T-helper 9 cell (primary cell): ENCODE results near the gene MICAL3.

Source experiments
- DNase-seq: peaks from one replicate; pipeline ENCODE4 v3.0.0-alpha.2; 2020

Gene MICAL3

GRCh38 chr22:17927062-17927461, 97.3 kb downstream of the MICAL3 start:
- DNase-seq: no peak

- no peak for DNase-seq
These were observed 97.8 kb downstream of the MICAL3 start for GRCh38 chr22:17926516-17926915.

DNA sequence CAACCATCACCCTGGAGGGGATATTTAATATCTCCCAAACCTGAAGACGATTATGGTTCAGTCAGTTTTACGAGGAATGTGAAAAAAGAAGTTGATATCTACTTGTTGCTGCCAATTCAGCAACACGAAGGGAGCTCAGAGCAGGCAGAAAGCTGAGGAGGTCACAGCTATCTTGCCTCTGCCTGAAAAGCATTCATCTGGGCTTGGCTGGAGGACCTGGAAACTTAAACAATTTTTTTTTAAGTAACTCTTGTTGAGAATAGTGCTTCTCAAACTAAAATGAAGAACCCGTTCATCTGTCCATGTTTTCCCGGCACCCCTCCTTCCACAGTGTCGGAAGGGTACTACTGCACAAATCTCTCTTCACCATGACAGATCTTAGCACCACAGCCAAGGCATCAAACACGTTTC, 98.9 kb downstream of the MICAL3 start:
- DNase-seq: no peak

GRCh38 chr22:17924735-17925364, 99.5 kb downstream of the MICAL3 start:
- no peak for DNase-seq

DNA sequence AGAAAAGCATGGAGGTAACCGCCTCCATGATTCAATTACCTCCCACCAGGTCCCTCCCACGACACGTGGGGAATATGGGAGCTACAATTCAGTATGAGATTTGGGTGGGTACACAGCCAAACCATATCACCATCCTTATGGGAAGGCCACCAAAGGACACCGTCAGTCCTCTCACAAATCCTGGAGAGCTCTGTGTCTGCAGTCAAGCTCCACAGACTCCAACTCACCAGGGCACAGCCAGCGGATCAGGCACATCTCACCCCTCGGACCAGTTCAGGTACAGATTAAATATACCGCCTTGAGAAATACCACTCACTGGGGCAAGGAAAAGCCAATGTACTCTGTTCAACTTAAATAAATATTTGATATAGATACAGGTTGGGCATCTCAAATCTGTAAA, 100.3 kb downstream of the MICAL3 start:
- DNase-seq: no peak

- no peak for DNase-seq
These were observed 101.1 kb downstream of the MICAL3 start for GRCh38 chr22:17922925-17923903.

DNA sequence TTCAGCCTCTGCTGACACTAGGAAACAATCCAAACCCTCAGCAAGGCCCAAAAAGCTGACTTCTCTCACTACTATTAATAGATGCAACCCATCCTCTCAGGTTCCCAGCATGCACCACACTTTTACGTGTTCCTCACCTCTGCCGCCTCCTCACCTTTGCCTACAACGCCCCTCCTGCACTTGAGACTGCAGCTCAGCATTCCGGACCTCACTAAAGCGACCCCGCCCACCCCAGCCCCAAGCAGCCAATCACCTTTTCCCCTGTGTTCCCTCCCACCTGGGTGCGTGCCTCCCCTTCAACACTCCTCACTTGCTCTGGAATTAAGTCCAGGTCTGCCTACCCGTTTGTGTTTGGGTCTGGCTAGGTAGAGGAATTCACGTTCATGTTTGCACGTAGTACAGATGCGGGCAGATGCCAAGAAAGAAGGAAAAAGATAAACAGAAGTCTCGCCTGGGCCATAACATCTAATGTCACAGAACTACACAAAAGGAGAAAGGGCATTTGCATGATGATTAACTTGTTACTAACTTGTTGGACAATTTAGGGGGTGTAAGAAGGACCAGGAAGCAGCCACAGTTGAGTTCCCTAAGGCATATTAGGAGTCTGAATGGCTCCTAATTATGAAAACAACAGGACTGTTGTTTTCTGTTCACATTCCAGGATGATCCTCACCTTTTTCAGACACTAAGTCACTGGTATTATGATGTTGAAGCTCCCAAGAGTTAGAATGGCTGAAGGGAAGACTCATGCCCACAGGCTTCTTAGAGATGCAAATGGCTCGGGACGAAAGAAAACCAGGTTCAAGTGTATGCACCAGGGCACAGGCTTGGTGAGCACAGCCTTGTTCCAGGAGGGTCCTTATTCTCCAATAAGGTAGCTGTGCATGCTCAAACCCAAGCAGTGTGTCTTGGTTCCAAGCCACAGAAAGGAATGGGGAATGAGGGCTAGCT, 102.2 kb downstream of the MICAL3 start:
- no peak for DNase-seq

- DNase-seq: no peak
These were observed 103.2 kb downstream of the MICAL3 start for GRCh38 chr22:17920992-17921650.

- DNase-seq: no peak
These were observed 104.2 kb downstream of the MICAL3 start for GRCh38 chr22:17920145-17920605.

- DNase-seq: no peak
These were observed 104.9 kb downstream of the MICAL3 start for GRCh38 chr22:17919276-17920144.

- DNase-seq: no peak
These were observed 105.5 kb downstream of the MICAL3 start for GRCh38 chr22:17918840-17919239.

- no peak for DNase-seq
These were observed 106.8 kb downstream of the MICAL3 start for GRCh38 chr22:17917490-17917983.

- no peak for DNase-seq
These were observed 108.0 kb downstream of the MICAL3 start for GRCh38 chr22:17916226-17916889.

DNA sequence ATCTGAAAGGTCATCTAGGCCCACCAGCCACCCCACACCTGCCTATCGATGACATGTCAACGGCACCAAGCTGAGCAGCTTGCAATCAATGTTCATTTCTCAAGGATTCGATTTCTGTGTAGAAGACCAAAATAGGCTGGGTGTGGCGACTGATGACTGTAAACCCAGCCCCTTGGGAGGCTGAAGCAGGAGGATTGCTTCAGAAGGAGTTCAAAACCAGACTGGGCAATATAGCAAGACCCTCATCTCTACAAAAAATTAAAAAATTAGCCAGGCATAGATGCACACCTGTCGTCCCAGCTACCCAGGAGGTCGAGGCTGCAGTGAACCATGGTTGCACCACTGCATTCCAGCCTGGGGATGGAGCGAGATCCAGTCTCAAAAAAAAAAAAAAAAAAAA, 108.7 kb downstream of the MICAL3 start:
- no peak for DNase-seq

- no peak for DNase-seq
These were observed 109.2 kb downstream of the MICAL3 start for GRCh38 chr22:17915188-17915587.

DNA sequence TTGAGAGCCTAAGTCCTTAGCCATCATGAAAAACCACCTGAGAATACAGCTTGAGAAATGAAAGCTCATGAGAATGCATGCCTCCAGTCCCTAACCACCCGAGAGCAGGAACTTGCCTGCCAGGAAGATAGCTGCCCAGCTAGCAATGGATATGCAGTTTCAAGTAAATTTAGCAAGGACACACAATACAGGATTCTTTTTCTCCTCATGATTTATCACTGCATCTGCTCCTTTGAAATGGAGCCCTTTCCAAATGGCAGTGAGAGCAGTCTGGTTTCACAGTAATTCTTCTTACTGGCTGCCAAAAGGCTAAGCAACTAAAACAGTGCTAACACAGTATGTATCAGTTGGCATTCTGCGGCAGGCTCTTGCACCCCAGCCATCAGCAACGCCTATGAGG, 109.9 kb downstream of the MICAL3 start:
- no peak for DNase-seq

GRCh38 chr22:17913801-17914347, 110.5 kb downstream of the MICAL3 start:
- no peak for DNase-seq

DNA sequence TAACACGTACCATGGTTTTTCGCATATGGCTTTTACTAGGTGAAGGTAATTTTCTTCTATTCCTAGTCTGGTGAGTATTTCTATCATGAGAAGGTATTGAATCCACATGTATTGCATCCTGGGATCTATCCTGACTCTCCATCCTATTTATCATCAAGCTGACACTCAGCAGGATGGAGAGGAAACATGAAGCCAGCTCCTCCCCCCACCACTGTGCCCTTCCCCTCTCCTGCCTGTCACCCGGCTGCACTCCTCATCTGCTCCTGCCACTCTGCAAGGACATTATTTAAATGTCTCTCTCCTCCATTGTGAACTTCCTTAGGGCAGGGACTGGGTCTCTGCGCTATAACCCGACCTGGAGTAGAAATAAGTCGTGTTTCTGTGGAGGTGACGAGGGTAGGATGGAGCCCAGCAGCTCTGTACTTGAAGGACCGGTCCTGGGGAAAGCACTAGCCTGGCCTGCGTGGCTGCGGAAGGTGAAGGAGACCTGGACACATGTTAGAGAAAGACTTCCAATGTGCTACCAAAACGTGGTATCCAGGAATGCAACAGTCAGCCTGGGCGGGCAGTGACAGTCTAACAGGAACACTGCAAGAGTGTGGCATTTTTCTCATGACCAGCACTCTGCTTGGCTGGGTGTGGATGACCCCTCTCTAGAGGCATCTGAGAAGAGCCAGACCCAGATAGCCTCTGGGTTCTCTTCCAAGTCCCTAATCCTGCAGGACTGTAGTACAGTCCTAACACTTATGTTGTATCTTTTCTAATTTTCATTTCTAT, 111.2 kb downstream of the MICAL3 start:
- no peak for DNase-seq

DNA sequence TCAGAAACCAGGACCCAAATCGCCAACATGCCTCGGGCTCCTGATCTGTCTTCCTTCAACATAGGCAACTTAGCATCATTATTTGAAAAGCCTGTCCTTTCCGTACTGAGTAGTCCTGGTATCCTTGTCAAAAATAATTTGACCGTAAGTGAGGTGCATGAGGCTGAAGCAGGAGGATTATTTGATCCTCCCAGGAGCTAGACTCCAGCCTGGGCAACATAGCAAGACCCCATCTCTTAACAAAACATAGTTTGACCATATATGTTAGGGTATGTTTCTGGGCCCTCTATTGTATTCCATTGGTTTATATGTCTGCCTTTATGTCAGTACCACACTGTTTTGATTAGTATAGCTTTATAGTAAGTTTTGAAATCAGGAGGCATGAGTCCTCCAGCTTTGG, 112.5 kb downstream of the MICAL3 start:
- DNase-seq: no peak
